GM12872 (cell line): ENCODE data around the gene MAPKAPK3.

Experiments used
- TF ChIP-seq, protein P1 (sequence below): IDR thresholded peaks from 3 replicates; pipeline ENCODE4 v1.5.1; 2011; ENCODE audit warnings: low read depth, mild to moderate bottlenecking, low read length, moderate library complexity; ENCODE audit not compliant: insufficient read depth

Gene MAPKAPK3

DNA sequence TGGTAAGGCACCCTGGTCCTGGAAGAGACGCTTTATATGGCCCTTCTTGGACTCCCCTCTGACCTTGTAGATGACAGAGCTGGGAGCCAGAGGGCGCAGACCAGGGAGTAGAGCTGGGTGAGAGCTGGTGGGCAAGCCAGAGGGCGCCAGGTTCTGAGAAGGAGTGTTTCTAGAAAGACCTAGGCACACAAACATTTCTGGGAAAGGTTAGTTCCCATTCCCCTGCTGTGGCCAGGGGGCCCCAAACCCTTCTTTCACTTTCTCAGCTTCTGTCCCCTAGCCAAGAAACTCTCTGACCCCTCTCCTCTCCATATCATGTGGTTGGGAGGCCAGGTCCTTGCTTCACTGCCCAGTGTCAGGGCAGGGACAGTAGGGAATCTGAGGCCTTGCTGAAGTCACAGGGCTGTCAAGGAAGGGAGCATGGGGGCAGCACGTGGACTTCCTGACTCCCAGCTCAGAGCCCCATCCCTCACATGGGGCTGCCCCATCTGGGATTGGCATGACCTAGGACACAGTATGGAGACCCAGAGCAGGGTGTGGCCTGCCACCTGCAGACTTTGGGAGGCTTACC lies 44.1 kb upstream of the MAPKAPK3 start:
- TF ChIP-seq, protein P1, sequence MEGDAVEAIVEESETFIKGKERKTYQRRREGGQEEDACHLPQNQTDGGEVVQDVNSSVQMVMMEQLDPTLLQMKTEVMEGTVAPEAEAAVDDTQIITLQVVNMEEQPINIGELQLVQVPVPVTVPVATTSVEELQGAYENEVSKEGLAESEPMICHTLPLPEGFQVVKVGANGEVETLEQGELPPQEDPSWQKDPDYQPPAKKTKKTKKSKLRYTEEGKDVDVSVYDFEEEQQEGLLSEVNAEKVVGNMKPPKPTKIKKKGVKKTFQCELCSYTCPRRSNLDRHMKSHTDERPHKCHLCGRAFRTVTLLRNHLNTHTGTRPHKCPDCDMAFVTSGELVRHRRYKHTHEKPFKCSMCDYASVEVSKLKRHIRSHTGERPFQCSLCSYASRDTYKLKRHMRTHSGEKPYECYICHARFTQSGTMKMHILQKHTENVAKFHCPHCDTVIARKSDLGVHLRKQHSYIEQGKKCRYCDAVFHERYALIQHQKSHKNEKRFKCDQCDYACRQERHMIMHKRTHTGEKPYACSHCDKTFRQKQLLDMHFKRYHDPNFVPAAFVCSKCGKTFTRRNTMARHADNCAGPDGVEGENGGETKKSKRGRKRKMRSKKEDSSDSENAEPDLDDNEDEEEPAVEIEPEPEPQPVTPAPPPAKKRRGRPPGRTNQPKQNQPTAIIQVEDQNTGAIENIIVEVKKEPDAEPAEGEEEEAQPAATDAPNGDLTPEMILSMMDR, result no peak

DNA sequence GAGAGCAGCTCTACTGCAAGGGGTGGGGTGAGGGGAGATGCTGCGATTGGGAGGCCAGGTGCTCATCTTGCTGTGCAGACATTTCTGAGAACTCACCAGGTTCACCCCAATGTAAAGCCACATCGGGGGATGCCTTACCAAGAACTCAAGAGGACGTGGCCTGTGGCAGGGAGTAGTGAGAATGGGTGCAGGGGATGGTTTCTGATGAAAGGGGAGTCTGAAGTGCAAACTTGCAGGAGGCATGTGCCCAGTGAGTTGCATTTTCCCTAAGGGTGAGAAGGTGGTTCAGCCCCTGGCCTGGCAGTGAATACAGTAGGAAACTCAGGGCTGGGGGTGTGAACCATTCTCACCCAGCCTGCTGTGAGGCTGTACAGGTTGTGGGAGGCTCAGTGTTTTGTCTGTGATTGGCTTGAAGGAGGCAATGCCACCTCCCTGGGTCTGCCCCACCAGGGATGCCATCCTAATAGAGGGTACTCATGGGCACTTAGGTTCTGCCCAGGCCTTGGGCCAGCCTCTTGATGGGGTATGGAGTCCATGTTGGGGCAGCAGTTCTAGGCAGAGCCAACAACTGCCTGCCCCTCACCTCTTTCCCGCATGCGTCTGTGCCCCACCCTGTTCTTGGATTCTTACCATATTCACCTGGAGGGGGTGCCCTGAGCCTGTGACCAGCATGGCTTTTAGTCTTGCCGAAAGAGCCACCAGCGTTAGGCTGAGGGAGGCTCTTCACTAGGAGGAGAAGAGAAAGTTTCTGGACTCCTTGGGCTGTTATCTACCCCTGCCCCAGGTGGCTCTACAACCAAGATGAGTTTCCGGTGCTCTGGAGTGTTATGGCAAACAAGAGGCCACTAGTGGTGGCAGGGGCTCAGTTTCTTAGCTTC lies 43.1 kb upstream of the MAPKAPK3 start:
- TF ChIP-seq, protein P1, result no peak

DNA sequence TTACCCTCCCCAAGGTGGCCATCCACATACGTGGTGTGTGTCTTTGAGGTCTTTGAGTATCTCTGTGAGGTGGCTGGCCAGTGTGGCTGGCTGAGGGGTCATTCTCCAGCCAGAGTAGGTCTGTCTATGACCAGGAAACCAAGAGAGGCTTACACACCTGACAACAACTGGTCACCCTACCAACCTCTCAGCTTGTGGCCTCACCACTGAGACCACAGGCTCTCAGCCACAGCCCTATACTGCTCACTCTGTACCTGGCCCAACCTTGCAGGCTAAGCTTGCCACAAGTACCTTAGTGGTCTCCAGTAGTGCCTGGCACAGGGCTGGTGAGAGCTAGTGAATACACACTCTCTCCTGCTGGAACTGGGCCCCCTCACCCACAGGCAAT lies 42.5 kb upstream of the MAPKAPK3 start:
- TF ChIP-seq, protein P1, result no peak

DNA sequence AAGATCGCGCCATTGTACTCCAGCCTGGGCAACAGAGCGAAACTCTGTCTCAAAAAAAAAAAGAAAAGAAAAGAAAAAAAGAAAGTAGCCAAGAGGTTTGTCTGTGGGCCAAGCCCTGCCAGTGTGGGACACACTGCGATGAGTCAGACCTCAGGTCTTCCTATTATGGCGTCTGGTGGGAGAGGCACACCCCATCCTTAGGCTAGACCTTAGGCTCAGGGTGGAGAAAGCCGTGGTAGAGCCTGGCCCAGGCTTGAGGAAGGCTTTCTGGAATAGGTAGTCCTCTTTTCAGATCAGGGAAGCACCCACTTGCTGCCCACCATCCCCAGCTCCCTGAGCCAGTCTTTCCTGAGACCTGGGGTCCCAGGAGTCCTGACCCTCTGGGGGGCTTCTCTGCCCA lies 41.6 kb upstream of the MAPKAPK3 start:
- TF ChIP-seq, protein P1, result no peak

DNA sequence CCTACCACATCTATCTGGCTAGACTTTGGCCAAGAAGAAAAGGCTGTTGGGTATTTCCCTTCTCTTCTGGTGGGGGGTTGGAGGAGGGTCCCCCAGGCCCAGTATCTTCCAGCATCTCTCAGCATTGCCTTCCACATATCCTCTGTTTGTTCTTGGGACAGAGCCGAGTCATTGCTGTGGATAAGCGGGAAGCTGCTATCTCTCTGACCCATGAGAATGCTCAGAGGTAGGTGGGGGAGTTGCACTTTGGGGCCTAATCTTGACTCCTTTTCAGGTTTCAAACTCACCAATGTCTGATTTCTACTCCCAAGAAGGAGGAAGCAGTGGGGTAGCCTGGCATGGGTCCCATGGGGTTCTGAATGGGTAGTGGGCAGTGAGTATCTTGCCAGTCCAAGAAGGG lies 39.6 kb upstream of the MAPKAPK3 start:
- TF ChIP-seq, protein P1, result no peak

DNA sequence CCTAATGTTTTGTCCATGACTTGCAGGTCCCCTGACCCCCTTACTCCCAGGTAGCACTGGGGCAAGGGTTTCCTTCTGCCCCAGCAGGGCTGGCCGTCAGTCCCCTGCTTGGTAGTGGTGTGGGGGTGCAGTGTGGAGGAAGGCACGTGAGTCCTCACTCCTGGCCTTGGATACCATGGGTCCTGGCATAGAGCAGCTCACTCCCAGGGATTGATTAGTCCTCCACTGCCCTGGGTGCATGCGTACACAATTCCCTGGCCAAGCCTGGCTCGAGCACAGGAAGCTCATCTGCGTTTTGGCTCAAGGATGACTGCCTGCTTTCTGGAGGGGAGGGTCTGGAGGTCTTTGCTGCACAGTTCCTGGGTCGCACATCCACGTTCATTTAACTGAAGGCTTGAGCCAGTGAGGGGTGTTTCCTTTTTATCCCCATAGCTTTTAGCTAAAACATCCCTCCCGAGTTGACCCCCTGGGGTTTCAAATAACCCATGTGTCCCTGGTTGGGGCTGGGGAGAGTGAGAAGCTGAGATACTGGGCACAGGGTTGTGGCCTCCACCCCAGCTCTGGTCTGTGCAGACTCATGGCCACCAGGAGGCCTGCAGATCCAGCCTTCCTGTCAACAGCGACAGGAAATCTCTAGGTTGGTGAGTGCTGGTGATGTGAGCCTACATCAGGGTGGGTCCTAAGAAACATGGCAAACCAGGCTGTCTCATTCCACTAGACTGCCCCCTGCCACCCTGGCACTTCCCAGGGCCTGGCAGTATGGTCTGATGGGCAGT lies 36.1 kb upstream of the MAPKAPK3 start:
- TF ChIP-seq, protein P1, result no peak

DNA sequence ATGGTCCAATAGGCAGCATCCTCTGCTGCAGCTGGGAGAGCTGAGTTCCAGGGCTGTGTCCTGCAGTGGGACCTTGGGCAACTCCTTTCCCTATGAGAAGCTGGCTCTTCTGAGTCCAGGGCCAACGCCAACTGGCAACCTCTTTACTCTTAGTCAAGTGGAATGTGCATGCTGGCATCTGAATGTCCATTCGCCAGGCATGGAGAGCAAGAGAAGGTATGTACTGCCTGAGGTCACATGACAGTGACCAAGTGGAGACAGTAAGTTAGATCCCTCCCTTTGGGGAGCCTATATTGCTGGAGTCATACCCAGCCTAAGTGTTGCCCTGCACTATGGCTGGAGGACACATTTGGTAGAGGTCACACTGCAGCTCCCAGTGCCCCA lies 35.5 kb upstream of the MAPKAPK3 start:
- TF ChIP-seq, protein P1, result no peak
